Measurements from ENCODE around the gene SLC35D1.
"Not testable (repeated sequence)": the region's sequence is repeated elsewhere in the genome, so short reads cannot be mapped to it uniquely, and the experiment has no call there.

Gene SLC35D1

DNA sequence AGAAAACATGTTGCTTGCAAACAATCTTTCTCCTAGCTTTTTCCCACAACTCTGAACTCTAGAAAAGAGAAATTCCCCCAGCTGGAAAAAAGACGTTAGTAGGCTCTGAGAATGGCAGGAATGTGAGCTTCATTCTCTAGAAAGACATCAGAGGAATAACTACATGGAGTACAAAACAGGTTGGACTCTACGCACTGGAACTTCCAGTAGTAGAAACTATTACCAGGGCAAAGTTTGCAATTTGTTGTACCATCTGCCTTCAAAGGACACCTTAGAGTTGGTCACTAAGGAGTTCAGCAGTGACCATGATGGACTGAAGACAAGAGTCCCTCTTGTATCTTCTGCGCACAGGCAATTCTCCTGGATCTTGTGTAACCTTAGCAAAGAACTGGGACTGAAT, 60.9 kb downstream of the SLC35D1 start:
- DNase-seq (ENCODE audit: low read depth in 2 of 2, low spot score in 1 of 2) = no peak

DNA sequence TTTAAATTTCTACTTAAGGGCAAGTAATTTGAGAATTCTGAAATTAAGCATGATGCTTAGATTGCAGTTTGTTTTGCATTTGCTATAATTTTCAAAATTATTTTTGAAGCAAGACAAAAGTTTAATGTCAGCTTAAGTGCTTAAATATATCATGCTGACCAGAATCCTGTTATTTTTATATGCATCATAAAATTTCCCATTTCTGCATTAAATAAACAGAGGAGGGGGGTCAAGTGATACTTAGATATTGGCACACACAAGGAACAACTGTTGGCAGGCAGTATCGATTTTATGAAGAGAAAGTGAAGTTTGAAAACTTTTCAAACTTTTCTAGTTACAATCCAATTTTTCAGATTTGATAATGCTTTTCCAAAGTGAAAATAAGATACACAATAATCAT, 68.1 kb downstream of the SLC35D1 start:
- DNase-seq (ENCODE audit: low read depth in 2 of 2, low spot score in 1 of 2) = no peak

DNA sequence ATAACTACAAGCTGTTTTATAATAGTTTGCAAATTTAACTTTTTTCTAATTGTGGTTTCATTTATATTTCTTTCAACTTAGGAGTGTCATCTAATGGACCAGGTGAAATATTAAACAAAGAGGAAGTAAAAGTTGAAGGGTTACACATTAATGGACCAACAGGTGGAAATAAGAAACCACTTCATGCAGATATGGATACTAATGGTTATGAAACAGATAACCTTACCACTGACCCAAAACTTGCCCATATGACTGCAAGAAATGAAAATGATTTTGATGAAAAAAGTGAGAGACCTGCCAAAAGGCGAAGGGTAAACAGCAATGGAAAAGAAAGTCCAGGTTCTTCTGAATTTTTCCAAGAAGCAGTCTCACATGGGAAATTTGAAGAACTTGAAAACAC, 69.5 kb downstream of the SLC35D1 start:
- no peak for DNase-seq (ENCODE audit: low read depth in 2 of 2, low spot score in 1 of 2)

DNA sequence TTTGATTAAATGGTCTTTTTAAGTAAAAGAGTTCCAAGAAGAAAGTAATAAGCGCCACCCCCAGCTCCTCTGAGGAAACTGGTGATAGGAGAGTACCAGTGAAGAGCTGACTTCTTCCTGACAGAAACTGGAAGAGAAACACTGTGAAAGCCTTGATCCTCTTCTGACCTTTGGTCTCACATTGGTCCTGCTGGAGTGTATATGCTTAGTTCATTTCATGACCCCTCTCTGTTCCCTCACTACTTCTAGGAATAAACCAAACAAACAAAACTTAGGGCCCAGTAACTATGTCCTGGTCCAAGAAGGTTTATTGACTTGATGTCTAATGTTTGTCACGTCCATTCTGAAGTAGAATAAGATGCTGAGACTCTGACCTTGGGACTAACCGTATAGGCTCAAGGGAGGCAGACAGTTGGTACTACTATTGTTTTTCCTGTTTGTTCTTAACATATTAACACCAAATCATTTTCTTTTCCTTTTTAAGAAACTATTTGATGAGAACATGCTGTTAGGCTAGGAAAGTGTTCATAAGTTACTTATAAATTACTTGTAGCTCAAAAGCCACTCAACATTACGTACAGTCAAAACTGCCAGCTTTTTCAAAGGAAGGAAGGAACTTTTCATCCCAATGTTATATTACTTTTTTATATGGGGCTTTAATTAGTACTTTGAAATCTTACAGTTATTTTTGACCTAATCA, 71.2 kb downstream of the SLC35D1 start:
- no peak for DNase-seq (ENCODE audit: low read depth in 2 of 2, low spot score in 1 of 2)

GRCh38 chr1:66981679-66982078, 72.3 kb downstream of the SLC35D1 start:
- DNase-seq (ENCODE audit: low read depth in 2 of 2, low spot score in 1 of 2) = peak; percentile 5 to 13

- no peak for DNase-seq (ENCODE audit: low read depth in 2 of 2, low spot score in 1 of 2)
These were observed 73.1 kb downstream of the SLC35D1 start for GRCh38 chr1:66980745-66981367.

GRCh38 chr1:66979621-66980020, 74.3 kb downstream of the SLC35D1 start:
- not testable (repeated sequence) for DNase-seq (ENCODE audit: low read depth in 2 of 2, low spot score in 1 of 2)

DNA sequence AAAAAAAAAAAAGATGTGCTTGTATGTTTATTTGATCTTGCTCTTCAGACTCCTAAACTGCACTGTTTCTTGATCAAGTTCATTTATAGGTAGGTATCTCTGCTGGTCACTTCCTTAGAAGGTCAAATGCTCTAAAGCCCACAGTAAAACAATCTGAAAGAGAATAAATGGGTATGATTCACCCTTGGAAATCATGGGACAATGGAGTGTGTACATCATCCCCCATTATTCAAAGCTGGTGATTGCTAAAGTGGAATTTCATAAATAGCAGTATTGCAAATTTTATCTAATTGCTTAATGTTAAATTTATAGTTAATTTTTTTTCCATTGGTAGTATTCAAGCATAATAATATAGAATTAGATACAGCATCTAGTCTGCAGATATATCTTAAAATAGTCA, 75.7 kb downstream of the SLC35D1 start:
- DNase-seq (ENCODE audit: low read depth in 2 of 2, low spot score in 1 of 2) = no peak

DNA sequence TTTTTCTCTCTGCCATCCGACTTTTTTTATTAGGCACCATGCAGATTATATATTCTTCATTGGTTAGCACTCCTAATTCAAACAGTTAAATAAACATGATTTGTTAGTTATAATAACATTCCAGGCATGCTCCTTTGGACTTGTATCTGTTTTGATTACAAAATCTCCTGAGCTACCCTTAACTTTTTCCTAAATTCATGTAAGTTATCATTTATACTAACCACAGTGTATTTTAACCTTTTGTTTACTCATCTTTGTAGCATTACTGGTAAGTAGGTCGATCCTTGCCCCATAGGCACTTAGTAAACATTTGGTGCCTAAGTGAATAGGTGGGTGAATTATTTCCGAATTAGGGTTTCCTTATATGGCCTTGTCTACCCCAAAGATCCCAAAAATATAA, 85.4 kb downstream of the SLC35D1 start:
- no peak for DNase-seq (ENCODE audit: low read depth in 2 of 2, low spot score in 1 of 2)

DNA sequence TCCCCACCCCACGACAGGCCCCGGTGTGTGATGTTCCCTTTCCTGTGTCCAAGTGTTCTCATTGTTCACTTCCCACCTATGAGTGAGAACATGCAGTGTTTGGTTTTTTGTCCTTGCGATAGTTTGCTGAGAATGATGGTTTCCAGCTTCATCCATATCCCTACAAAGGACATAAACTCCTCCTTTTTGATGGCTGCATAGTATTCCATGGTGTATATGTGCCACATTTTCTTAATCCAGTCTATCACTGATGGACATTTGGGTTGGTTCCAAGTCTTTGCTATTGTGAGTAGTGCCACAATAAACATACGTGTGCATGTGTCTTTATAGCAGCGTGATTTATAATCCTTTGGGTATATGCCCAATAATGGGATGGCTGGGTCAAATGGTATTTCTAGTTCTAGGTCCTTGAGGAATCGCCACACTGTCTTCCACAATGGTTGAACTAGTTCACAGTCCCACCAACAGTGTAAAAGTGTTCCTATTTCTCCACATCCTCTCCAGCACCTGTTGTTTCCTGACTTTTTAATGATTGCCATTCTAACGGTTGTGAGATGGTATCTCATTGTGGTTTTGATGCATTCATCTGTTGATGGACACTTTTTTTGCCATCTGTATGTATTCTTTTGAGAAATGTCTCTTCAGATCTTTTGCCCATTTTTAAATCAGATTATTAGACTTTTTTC, 87.6 kb downstream of the SLC35D1 start:
- DNase-seq (ENCODE audit: low read depth in 2 of 2, low spot score in 1 of 2) = not testable (repeated sequence)

- DNase-seq (ENCODE audit: low read depth in 2 of 2, low spot score in 1 of 2) = no peak
These were observed 96.0 kb downstream of the SLC35D1 start for GRCh38 chr1:66957938-66958337.

DNA sequence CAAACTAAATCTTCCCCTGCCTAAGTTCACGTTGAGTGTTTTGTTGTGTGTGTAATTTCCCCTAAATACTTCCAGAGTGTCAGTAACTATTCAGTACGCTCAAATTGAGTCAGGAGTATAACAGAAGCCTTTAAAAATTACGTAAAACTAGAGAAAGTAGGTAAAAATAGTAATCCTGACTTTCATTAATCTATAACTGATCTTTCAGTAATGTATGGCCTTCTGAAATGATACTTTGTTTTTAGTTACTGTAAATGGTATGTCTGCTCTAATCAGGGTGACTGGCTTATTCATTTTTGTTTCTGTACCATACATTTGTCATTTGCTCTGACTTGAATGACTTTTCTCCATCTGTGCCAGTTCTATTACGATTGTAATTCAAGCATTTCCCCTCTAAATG, 99.7 kb downstream of the SLC35D1 start:
- DNase-seq (ENCODE audit: low read depth in 2 of 2, low spot score in 1 of 2) = no peak

- no peak for DNase-seq (ENCODE audit: low read depth in 2 of 2, low spot score in 1 of 2)
These were observed 102.4 kb downstream of the SLC35D1 start for GRCh38 chr1:66951513-66951912.
